ENCODE data around the gene CDC45.

The CDC45 gene

DNA sequence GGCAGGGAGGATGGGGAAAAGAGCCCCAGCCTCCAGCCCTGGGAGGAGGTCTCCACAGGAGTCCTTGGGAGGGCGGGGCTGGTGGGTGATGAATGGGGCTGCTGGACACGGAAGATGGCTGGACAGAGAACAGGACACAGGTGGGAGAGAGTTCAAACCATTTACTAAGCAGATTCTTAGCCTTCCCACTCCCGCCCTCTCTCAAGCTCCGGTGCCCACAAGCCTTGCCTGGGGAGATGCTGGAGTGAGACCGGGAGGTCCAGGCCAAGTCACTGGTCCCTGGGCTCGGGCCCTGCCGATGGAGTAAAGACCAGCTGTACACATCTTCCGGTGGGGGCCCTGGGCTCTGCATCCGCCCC lies 43.1 kb downstream of the CDC45 start:
- TF ChIP-seq, protein P1, sequence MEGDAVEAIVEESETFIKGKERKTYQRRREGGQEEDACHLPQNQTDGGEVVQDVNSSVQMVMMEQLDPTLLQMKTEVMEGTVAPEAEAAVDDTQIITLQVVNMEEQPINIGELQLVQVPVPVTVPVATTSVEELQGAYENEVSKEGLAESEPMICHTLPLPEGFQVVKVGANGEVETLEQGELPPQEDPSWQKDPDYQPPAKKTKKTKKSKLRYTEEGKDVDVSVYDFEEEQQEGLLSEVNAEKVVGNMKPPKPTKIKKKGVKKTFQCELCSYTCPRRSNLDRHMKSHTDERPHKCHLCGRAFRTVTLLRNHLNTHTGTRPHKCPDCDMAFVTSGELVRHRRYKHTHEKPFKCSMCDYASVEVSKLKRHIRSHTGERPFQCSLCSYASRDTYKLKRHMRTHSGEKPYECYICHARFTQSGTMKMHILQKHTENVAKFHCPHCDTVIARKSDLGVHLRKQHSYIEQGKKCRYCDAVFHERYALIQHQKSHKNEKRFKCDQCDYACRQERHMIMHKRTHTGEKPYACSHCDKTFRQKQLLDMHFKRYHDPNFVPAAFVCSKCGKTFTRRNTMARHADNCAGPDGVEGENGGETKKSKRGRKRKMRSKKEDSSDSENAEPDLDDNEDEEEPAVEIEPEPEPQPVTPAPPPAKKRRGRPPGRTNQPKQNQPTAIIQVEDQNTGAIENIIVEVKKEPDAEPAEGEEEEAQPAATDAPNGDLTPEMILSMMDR (conservative IDR thresholded peaks at IDR 0.05; ENCODE audit: low read length), result no peak
- no peak overlapping the region; the same call in 1 of the 2 replicates for H3K4me3 ChIP-seq (ENCODE audit: low read length)
- no peak for DNase-seq (ENCODE audit: low read depth)

DNA sequence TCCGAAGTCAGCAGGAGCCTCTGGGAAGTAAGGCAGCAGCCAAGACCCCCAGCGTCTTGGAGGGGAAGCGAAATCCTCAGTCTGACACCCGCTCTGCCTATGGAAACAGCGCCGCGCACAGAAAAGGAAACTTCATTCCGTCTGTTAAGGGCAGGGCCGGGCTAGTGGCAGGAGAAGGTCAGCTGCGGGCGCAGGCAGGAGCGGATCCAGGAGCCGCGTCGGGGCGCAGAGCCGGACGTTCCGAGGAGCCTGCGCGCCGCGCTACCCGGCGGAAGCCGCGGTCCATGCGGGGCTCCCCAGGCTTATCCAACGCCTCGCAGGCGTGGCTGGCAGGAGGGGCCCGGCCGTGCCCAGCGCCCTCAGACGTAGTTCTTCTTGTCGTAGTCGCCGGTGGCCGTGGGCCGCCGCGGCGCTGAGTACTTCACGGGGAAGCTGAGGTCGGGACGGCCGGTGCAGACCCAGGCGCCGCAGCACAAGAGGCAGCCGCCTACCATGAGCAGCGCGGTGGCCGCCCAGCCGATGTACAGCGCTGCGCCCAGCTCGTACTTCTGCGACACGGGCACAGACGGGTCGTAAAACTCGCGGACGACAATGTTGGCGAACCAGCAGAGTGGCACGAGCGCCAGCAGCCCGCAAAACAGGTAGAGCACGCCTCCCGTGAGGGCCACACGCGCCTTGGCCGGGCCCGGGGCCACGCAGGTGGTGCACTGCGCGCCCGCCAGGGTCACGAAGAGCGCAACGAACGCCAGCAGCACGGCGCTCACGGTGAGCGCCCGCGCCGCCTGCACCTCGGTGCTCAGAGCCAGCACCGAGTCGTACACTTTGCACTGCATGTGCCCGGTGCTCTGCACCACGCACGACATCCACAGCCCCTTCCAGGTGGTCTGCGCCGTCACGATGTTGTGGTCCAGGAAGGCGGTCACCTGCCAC lies 43.8 kb downstream of the CDC45 start:
- TF ChIP-seq, protein P1 (conservative IDR thresholded peaks at IDR 0.05; ENCODE audit: low read length), result no peak
- peak overlapping the region; percentile 9 for H3K4me3 ChIP-seq (ENCODE audit: low read length)
- DNase-seq (ENCODE audit: low read depth), result peak; percentile 23

DNA sequence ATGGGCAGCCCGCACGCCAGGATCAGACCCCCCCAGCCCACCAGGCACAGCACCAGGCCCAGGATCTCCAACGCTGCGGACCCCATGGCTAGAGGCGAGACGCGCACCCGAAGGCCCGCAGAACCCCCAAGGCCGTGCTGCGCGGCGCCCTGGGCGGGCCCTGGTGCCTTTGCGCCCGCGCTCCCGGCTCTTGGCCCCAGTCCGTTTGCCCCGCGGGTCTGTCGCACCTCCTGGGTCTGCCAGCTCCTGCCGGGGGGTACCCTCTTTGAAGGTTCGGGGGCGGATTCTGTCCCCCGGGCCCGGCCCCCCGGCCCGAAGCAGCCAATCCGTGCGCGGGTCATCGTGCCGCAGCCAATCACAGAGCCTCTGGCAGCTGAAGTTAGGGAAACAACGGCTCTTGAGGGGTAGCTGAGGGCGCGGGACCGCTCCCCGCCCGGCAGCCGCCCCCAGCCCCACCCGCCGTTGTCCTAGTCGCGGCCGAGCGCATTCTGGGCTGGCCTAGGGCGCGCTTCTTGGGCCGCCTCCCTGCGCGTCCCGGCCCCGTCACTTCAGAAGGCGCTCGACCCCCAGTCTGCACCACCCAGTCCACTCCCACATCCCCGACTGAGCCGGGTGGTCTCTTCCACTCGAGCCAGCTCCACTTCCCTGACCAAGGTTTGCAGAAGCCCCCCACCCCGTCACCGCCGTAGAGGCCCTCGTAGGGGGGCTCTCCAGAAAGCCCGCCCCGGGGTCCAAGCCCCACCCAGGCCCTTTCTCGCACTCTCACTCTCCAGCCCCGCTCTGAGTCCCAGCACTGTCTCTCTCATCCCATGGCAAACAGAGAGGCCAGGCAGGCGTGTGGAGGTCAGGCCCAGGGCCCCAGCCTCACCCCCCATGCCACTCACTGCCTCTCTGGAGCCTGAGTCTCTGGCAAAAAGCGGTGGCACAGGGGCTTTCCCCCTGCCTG lies 44.7 kb downstream of the CDC45 start, which contains the start of gene CLDN5:
CLDN5 (minus strand) TSS at position 241 of the 946 bp plus-strand sequence; CDS start at position 86, 155 bp downstream.
- H3K4me3 ChIP-seq (ENCODE audit: low read length), result peak within 1 kb of the TSS; percentile 9
- DNase-seq (ENCODE audit: low read depth), result no peak
- TF ChIP-seq, protein P1 (conservative IDR thresholded peaks at IDR 0.05; ENCODE audit: low read length), result no peak

DNA sequence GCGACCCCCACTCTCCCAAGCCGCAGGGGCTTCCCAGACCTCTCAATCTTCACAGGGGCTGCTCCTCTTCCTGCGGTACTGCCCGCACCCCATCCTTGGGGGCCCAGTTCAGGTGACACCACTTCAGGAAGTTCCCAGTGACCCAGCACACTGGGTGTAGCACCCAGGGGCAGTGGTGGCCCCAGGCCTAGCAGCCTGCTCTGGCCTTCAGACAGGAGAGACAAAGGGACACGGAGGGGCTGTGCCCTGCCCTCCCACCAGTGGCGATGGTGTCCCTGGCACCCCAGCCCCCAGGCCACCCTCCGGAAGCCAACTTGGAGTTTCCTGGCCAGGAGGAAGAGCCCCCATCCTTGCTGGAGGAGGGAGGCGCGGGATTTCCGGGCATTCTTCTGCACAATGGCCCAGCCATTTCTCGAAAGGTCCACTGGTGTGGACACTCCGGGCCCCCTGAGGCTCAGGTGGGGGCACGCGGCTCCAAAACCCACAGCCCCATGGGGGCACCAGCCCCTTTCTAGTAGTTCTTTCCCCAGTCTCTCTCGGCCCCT lies 45.5 kb downstream of the CDC45 start:
- TF ChIP-seq, protein P1 (conservative IDR thresholded peaks at IDR 0.05; ENCODE audit: low read length), result no peak
- no peak for DNase-seq (ENCODE audit: low read depth)
- no peak overlapping the region for H3K4me3 ChIP-seq (ENCODE audit: low read length)

DNA sequence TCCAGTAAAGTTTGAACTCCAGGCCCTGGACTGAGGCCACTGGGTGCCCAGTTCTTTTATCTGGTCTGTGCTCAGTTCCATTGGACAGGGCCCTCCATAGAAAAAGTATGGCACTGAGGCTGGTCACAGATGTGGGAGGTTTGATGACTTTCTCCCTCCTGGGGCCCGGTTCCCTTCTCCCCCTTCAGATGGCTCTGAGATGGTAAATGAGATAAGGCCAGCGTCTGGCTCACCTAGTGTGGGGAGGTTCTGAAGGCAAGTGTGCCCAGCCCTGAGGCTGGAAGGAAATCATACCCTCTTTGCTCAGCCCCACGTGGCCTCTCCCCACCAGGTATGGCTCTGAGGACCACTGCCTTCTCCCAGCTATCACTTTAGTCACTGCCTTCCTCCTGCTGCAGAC lies 45.9 kb downstream of the CDC45 start:
- TF ChIP-seq, protein P1 (conservative IDR thresholded peaks at IDR 0.05; ENCODE audit: low read length), result no peak
- DNase-seq (ENCODE audit: low read depth), result no peak

DNA sequence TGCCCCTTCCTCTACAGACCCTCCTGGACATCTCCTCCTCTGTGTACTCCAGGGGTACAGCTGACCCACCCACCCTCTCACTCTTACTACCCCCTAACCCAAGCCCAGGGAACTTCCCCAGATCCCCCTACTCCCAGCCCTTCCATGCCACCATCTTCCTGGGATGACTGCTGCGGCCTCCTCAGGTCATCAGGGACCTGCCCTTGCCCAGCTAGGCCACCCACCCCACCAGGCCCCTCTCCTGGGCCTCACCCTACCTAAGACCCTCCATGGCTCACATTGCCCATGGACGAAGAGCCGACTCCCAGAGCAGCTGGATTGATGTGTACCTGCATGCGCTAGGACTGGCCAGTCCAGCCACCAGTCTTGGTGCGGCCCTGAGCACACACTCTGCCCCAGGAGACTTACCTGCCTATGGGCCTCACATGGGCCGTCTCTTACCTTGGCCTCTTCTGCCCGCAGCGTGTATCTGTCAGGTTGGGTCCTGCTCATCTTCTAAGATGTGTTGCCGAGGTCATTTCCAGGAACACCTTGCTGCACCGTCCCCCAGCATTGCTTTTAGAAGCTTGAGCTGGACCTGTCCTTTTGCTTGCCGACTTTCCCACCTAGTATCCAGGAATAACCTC lies 46.5 kb downstream of the CDC45 start:
- TF ChIP-seq, protein P1 (conservative IDR thresholded peaks at IDR 0.05; ENCODE audit: low read length), result no peak
- DNase-seq (ENCODE audit: low read depth), result no peak
- no peak overlapping the region for H3K4me3 ChIP-seq (ENCODE audit: low read length)

More for the DNA sequence above, 45.9 kb downstream of the CDC45 start:
- no peak overlapping the region for H3K4me3 ChIP-seq (ENCODE audit: low read length)

Measured in AG10803 (cell line).